GM12878 (cell line): ENCODE results near the gene CD53. TPM values are rescaled to one million over a fixed set of nuclear protein-coding genes. Genes with fewer than 3 reads are reported as not detected.

ENCODE experiments used
- BCL11A ChIP-seq: IDR thresholded peaks from 2 replicates; pipeline ENCODE4 v1.6.1; 2011; ENCODE audit warnings: low read depth, low read length
- CBX3 ChIP-seq: fragments of 200-600 bp; sonication (generic); IDR thresholded peaks from 2 replicates; pipeline ENCODE4 v1.6.1; 2016; ENCODE audit warnings: low read depth, borderline replicate concordance
- CREB1 ChIP-seq: IDR thresholded peaks from 2 replicates; pipeline ENCODE4 v1.6.1; 2012; ENCODE audit warnings: low read depth, mild to moderate bottlenecking, inconsistent platforms
- EP300 ChIP-seq, 2 experiments: fragments of 150-350 bp in 1 of 2; IDR thresholded peaks; 2 replicates each; pipeline ENCODE4 v1.6.1; 2011 to 2012; ENCODE audit warnings: low read depth in 2 of 2, low read length in 2 of 2, borderline replicate concordance in 1 of 2, improper control_type of control experiment in 1 of 2, inconsistent platforms in 1 of 2; ENCODE audit not compliant: control insufficient read depth in 1 of 2
- KLF5 ChIP-seq: fragments of 450-650 bp; IDR thresholded peaks from 2 replicates; pipeline ENCODE4 v1.6.1; 2014; ENCODE audit warnings: mild to moderate bottlenecking; ENCODE audit not compliant: partially characterized antibody
- NR2C1 ChIP-seq: fragments of 450-650 bp; IDR thresholded peaks from 2 replicates; pipeline ENCODE4 v1.6.1; 2017; ENCODE audit warnings: antibody characterized with exemption, mild to moderate bottlenecking, moderate library complexity
- NR2F1 ChIP-seq: fragments of 450-650 bp; conservative IDR thresholded peaks from 2 replicates; pipeline ENCODE4 v1.6.1; 2017; ENCODE audit warnings: mild to moderate bottlenecking
- RBBP5 ChIP-seq: fragments of 200-600 bp; sonication (generic); conservative IDR thresholded peaks from 2 replicates; pipeline ENCODE4 v1.6.1; 2016
- SIX5 ChIP-seq: IDR thresholded peaks from 2 replicates; pipeline ENCODE4 v1.6.1; 2011; ENCODE audit warnings: mild to moderate bottlenecking, low read depth, low read length, moderate library complexity; ENCODE audit not compliant: severe bottlenecking
- WRNIP1 ChIP-seq: IDR thresholded peaks from 2 replicates; pipeline ENCODE4 v1.6.1; 2011; ENCODE audit warnings: low read depth, low read length, improper control_type of control experiment, borderline replicate concordance
- ZNF207 ChIP-seq: fragments of 450-650 bp; IDR thresholded peaks from 2 replicates; pipeline ENCODE4 v1.6.1; 2014; ENCODE audit warnings: antibody characterized with exemption, mild to moderate bottlenecking, borderline replicate concordance
- polyA plus RNA-seq, 11 experiments: library from polyadenylated mRNA; depleted of rRNA in 4 of 11; unstranded in 6 of 11; stranded (reverse) in 5 of 11; fragments of >200 nt; fragmentation: Nextera tagmentation in 4 of 11; fragmentation: Illumina TruSeq in 1 of 11; extraction: Ambion mirVana in 4 of 11; extraction: Trizol in 1 of 11; gene quantifications; 1 replicate in 1 of 11; 2 replicates in 10 of 11; pipeline versions ENCODE4 v1.2.1 to v1.2.3, GENCODE V29; 2011 to 2016; ENCODE audit warnings: inconsistent platforms in 2 of 11, missing spikeins in 2 of 11, low read depth in 1 of 11
- total RNA-seq, 4 experiments: library from RNA; depleted of rRNA in 3 of 4; stranded (reverse); fragments of >200 nt in 3 of 4; fragmentation: Illumina TruSeq in 1 of 4; extraction: Trizol in 1 of 4; gene quantifications; 2 replicates each; pipeline versions ENCODE4 v1.2.1 to v1.2.3, GENCODE V29; 2013 to 2021
- TF ChIP-seq, protein P1 (sequence below): IDR thresholded peaks from 2 replicates; pipeline ENCODE4 v1.6.1; 2012; ENCODE audit warnings: improper control_type of control experiment, low read depth, low read length; ENCODE audit not compliant: insufficient replicate concordance
- TF ChIP-seq, protein P2 (sequence below): fragments of 150-350 bp; IDR thresholded peaks from 2 replicates; pipeline ENCODE4 v1.6.1; 2016; ENCODE audit warnings: low read depth, low read length
- TF ChIP-seq, protein P3 (sequence below): fragments of 450-650 bp; IDR thresholded peaks from 2 replicates; pipeline ENCODE4 v1.6.1; 2018; ENCODE audit warnings: borderline replicate concordance, mild to moderate bottlenecking; ENCODE audit not compliant: partially characterized antibody
- TF ChIP-seq, protein P4 (sequence below): fragments of 450-650 bp; IDR thresholded peaks from 2 replicates; pipeline ENCODE4 v1.6.1; 2017; ENCODE audit warnings: mild to moderate bottlenecking, low read depth, inconsistent platforms; ENCODE audit not compliant: poor library complexity, severe bottlenecking

Gene CD53
- total and polyA plus RNA-seq, 10 of the 15 experiments (the other 5 are each of a cell fraction or from before 2014, with no cell fraction given) = 350 to 1,389 (median 538) TPM

DNA sequence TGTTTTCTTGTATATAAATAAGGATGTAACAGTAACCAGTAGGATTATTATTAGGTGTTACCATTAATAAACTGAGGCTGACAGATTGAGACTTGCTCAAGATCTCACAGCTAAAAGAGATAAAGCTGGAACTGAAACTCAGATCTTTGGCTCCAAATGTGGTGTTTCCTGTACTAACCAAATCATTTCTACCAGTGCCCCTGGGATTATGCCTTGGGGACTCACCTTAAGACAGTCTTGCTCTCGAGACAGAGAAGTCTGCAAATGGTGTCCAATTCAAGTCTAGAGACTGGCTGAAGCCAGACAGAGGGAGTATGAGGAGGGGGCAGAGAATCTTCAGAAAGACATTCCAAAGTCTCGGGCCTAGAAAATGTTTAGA is 593 bp upstream of the CD53 start (continued):
- TF ChIP-seq, protein P1, sequence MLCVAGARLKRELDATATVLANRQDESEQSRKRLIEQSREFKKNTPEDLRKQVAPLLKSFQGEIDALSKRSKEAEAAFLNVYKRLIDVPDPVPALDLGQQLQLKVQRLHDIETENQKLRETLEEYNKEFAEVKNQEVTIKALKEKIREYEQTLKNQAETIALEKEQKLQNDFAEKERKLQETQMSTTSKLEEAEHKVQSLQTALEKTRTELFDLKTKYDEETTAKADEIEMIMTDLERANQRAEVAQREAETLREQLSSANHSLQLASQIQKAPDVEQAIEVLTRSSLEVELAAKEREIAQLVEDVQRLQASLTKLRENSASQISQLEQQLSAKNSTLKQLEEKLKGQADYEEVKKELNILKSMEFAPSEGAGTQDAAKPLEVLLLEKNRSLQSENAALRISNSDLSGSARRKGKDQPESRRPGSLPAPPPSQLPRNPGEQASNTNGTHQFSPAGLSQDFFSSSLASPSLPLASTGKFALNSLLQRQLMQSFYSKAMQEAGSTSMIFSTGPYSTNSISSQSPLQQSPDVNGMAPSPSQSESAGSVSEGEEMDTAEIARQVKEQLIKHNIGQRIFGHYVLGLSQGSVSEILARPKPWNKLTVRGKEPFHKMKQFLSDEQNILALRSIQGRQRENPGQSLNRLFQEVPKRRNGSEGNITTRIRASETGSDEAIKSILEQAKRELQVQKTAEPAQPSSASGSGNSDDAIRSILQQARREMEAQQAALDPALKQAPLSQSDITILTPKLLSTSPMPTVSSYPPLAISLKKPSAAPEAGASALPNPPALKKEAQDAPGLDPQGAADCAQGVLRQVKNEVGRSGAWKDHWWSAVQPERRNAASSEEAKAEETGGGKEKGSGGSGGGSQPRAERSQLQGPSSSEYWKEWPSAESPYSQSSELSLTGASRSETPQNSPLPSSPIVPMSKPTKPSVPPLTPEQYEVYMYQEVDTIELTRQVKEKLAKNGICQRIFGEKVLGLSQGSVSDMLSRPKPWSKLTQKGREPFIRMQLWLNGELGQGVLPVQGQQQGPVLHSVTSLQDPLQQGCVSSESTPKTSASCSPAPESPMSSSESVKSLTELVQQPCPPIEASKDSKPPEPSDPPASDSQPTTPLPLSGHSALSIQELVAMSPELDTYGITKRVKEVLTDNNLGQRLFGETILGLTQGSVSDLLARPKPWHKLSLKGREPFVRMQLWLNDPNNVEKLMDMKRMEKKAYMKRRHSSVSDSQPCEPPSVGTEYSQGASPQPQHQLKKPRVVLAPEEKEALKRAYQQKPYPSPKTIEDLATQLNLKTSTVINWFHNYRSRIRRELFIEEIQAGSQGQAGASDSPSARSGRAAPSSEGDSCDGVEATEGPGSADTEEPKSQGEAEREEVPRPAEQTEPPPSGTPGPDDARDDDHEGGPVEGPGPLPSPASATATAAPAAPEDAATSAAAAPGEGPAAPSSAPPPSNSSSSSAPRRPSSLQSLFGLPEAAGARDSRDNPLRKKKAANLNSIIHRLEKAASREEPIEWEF = peak; percentile 72
- TF ChIP-seq CREB1 (0 out of 2 replicates have a peak, but pooled peaks have one; percentile 14), BCL11A (no peak), CBX3 (no peak), WRNIP1 (no peak), RBBP5 (no peak), SIX5 (no peak), ZNF207 (no peak), NR2C1 (no peak), EP300 (IDR thresholded peaks at IDR 0.05; ENCODE audit: borderline replicate concordance in 1 of 2, control insufficient read depth in 1 of 2, low read depth in 2 of 2, low read length in 2 of 2) (peak; percentile 20 to 64; a peak in 1 of 4 replicates), KLF5 (no peak), NR2F1 (no peak)
- TF ChIP-seq, protein P2, sequence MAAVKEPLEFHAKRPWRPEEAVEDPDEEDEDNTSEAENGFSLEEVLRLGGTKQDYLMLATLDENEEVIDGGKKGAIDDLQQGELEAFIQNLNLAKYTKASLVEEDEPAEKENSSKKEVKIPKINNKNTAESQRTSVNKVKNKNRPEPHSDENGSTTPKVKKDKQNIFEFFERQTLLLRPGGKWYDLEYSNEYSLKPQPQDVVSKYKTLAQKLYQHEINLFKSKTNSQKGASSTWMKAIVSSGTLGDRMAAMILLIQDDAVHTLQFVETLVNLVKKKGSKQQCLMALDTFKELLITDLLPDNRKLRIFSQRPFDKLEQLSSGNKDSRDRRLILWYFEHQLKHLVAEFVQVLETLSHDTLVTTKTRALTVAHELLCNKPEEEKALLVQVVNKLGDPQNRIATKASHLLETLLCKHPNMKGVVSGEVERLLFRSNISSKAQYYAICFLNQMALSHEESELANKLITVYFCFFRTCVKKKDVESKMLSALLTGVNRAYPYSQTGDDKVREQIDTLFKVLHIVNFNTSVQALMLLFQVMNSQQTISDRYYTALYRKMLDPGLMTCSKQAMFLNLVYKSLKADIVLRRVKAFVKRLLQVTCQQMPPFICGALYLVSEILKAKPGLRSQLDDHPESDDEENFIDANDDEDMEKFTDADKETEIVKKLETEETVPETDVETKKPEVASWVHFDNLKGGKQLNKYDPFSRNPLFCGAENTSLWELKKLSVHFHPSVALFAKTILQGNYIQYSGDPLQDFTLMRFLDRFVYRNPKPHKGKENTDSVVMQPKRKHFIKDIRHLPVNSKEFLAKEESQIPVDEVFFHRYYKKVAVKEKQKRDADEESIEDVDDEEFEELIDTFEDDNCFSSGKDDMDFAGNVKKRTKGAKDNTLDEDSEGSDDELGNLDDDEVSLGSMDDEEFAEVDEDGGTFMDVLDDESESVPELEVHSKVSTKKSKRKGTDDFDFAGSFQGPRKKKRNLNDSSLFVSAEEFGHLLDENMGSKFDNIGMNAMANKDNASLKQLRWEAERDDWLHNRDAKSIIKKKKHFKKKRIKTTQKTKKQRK = no peak
- TF ChIP-seq, protein P3, sequence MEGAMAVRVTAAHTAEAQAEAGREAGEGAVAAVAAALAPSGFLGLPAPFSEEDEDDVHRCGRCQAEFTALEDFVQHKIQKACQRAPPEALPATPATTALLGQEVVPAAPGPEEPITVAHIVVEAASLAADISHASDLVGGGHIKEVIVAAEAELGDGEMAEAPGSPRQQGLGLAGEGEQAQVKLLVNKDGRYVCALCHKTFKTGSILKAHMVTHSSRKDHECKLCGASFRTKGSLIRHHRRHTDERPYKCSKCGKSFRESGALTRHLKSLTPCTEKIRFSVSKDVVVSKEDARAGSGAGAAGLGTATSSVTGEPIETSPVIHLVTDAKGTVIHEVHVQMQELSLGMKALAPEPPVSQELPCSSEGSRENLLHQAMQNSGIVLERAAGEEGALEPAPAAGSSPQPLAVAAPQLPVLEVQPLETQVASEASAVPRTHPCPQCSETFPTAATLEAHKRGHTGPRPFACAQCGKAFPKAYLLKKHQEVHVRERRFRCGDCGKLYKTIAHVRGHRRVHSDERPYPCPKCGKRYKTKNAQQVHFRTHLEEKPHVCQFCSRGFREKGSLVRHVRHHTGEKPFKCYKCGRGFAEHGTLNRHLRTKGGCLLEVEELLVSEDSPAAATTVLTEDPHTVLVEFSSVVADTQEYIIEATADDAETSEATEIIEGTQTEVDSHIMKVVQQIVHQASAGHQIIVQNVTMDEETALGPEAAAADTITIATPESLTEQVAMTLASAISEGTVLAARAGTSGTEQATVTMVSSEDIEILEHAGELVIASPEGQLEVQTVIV = no peak
- TF ChIP-seq, protein P4, sequence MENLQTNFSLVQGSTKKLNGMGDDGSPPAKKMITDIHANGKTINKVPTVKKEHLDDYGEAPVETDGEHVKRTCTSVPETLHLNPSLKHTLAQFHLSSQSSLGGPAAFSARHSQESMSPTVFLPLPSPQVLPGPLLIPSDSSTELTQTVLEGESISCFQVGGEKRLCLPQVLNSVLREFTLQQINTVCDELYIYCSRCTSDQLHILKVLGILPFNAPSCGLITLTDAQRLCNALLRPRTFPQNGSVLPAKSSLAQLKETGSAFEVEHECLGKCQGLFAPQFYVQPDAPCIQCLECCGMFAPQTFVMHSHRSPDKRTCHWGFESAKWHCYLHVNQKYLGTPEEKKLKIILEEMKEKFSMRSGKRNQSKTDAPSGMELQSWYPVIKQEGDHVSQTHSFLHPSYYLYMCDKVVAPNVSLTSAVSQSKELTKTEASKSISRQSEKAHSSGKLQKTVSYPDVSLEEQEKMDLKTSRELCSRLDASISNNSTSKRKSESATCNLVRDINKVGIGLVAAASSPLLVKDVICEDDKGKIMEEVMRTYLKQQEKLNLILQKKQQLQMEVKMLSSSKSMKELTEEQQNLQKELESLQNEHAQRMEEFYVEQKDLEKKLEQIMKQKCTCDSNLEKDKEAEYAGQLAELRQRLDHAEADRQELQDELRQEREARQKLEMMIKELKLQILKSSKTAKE = no peak
